Measurements from ENCODE around the gene TUBGCP6.

TUBGCP6 gene

GRCh38 chr22:50260801-50261614 is 16.2 kb upstream of the TUBGCP6 start:
- H3K4me1 ChIP-seq (ENCODE audit: insufficient read depth, low read length, poor library complexity, severe bottlenecking), result no peaks in the 10 kb centered on the region
- no peak overlapping the region for H3K4me2 ChIP-seq (ENCODE audit: low read depth, low read length, poor library complexity, severe bottlenecking)
- H3K9ac ChIP-seq (ENCODE audit: low read depth, low read length, poor library complexity, severe bottlenecking), result no peak overlapping the region
- no peaks in the 10 kb centered on the region for H3K79me2 ChIP-seq (ENCODE audit: insufficient read depth, low read length)
- H3K9me3 ChIP-seq (ENCODE audit: insufficient read depth, low read depth, low read length), result no peaks in the 10 kb centered on the region
- no peaks in the 10 kb centered on the region for H3K36me3 ChIP-seq (ENCODE audit: insufficient read depth, low read length)
- H3K27me3 ChIP-seq (ENCODE audit: insufficient read depth, low read length, poor library complexity, severe bottlenecking), result no peaks in the 10 kb centered on the region
- no peaks in the 10 kb centered on the region for H4K20me1 ChIP-seq (ENCODE audit: insufficient read depth, low read length, poor library complexity, severe bottlenecking)
- H3F3A ChIP-seq (ENCODE audit: low read depth), result no peaks in the 10 kb centered on the region
- H3K9me2 ChIP-seq (replicated peaks; ENCODE audit: low read depth, low read length), result no peaks in the 10 kb centered on the region
- no peak overlapping the region for H3K4me3 ChIP-seq (ENCODE audit: low read length, poor library complexity, severe bottlenecking)
- H2AFZ ChIP-seq (ENCODE audit: low read length), result no peak overlapping the region
- TF ChIP-seq CTCF (conservative IDR thresholded peaks at IDR 0.05; ENCODE audit: low read length) (no peak), EZH2phosphoT487 (IDR thresholded peaks at IDR 0.05; ENCODE audit: borderline replicate concordance) (no peak)

- Histone ChIP-seq H3F3A (ENCODE audit: low read depth) (no peaks in the 10 kb centered on the region), H2AFZ (ENCODE audit: low read length) (no peak overlapping the region), H3K4me2 (ENCODE audit: low read depth, low read length, poor library complexity, severe bottlenecking) (no peak overlapping the region), H3K9me3 (ENCODE audit: insufficient read depth, low read depth, low read length) (no peaks in the 10 kb centered on the region), H3K36me3 (ENCODE audit: insufficient read depth, low read length) (no peaks in the 10 kb centered on the region), H3K4me1 (ENCODE audit: insufficient read depth, low read length, poor library complexity, severe bottlenecking) (no peaks in the 10 kb centered on the region), H3K27me3 (ENCODE audit: insufficient read depth, low read length, poor library complexity, severe bottlenecking) (no peaks in the 10 kb centered on the region), H4K20me1 (ENCODE audit: insufficient read depth, low read length, poor library complexity, severe bottlenecking) (no peaks in the 10 kb centered on the region), H3K4me3 (ENCODE audit: low read length, poor library complexity, severe bottlenecking) (no peak overlapping the region), H3K79me2 (ENCODE audit: insufficient read depth, low read length) (no peaks in the 10 kb centered on the region), H3K9me2 (replicated peaks; ENCODE audit: low read depth, low read length) (no peaks in the 10 kb centered on the region), H3K9ac (ENCODE audit: low read depth, low read length, poor library complexity, severe bottlenecking) (no peak overlapping the region)
- TF ChIP-seq EZH2phosphoT487 (IDR thresholded peaks at IDR 0.05; ENCODE audit: borderline replicate concordance) (no peak), CTCF (conservative IDR thresholded peaks at IDR 0.05; ENCODE audit: low read length) (no peak)
Observed at GRCh38 chr22:50260434-50260800, 15.6 kb upstream of the TUBGCP6 start.

DNA sequence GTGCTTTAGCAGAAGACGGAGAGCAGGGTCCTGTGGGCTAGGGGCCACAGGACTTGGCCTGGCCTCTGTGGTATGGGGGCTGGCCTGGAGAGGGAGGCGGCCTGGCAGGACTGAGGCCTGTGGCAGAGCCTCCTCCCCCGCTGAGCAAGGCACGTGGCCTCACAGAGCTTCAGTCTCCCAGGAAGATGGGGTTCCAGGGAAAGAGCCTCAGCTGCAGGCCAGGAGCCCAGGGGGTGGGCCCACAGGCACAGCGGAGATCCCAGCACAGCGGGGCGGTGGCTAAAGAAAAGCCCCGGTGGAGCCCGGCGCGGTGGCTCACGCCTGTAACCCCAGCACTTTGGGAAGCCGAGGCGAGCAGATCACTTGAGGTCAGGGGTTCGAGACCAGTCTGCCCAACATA is 14.5 kb upstream of the TUBGCP6 start:
- TF ChIP-seq CTCF (conservative IDR thresholded peaks at IDR 0.05; ENCODE audit: low read length) (no peak), EZH2phosphoT487 (IDR thresholded peaks at IDR 0.05; ENCODE audit: borderline replicate concordance) (no peak)
- H4K20me1 ChIP-seq (ENCODE audit: insufficient read depth, low read length, poor library complexity, severe bottlenecking), result no peaks in the 10 kb centered on the region
- no peaks in the 10 kb centered on the region for H3K9me2 ChIP-seq (replicated peaks; ENCODE audit: low read depth, low read length)
- no peaks in the 10 kb centered on the region for H3K36me3 ChIP-seq (ENCODE audit: insufficient read depth, low read length)
- no peaks in the 10 kb centered on the region for H3K9me3 ChIP-seq (ENCODE audit: insufficient read depth, low read depth, low read length)
- no peaks in the 10 kb centered on the region for H3K79me2 ChIP-seq (ENCODE audit: insufficient read depth, low read length)
- no peaks in the 10 kb centered on the region for H3K4me1 ChIP-seq (ENCODE audit: insufficient read depth, low read length, poor library complexity, severe bottlenecking)
- no peak overlapping the region for H2AFZ ChIP-seq (ENCODE audit: low read length)
- H3K4me2 ChIP-seq (ENCODE audit: low read depth, low read length, poor library complexity, severe bottlenecking), result no peak overlapping the region
- no peaks in the 10 kb centered on the region for H3F3A ChIP-seq (ENCODE audit: low read depth)
- no peaks in the 10 kb centered on the region for H3K27me3 ChIP-seq (ENCODE audit: insufficient read depth, low read length, poor library complexity, severe bottlenecking)
- H3K4me3 ChIP-seq (ENCODE audit: low read length, poor library complexity, severe bottlenecking), result no peak overlapping the region
- H3K9ac ChIP-seq (ENCODE audit: low read depth, low read length, poor library complexity, severe bottlenecking), result no peak overlapping the region
